Endothelial cell (in vitro differentiated cells): ENCODE measurements around the gene GFOD1. TPM values are rescaled to one million over a fixed set of nuclear protein-coding genes. Genes with fewer than 3 reads are reported as not detected.
A peak's percentile ranks its signal among the peaks of the same experiment; 100 is the strongest.

ENCODE experiments used
- DNase-seq: peaks from one replicate; pipeline ENCODE4 v3.0.0; 2021; ENCODE audit warnings: low spot score
- H3K27ac Mint-ChIP-seq: one replicate; pipeline ENCODE4 v1.8.0; 2021; ENCODE audit warnings: mixed read lengths, inconsistent platforms; ENCODE audit not compliant: unreplicated experiment
- H3K27me3 Mint-ChIP-seq: one replicate; pipeline ENCODE4 v1.8.0; 2021; ENCODE audit warnings: mild to moderate bottlenecking, moderate library complexity, mixed read lengths, inconsistent platforms; ENCODE audit not compliant: unreplicated experiment
- H3K36me3 Mint-ChIP-seq: one replicate; pipeline ENCODE4 v1.8.0; 2021; ENCODE audit warnings: mild to moderate bottlenecking, low read depth, mixed read lengths, inconsistent platforms; ENCODE audit not compliant: unreplicated experiment
- H3K4me1 Mint-ChIP-seq: one replicate; pipeline ENCODE4 v1.8.0; 2021; ENCODE audit warnings: mild to moderate bottlenecking, mixed read lengths, inconsistent platforms; ENCODE audit not compliant: unreplicated experiment
- H3K4me3 Mint-ChIP-seq: one replicate; pipeline ENCODE4 v1.8.0; 2021; ENCODE audit warnings: mild to moderate bottlenecking, mixed read lengths, inconsistent platforms; ENCODE audit not compliant: unreplicated experiment
- H3K9me3 Mint-ChIP-seq: one replicate; pipeline ENCODE4 v1.8.0; 2021; ENCODE audit warnings: mixed read lengths, inconsistent platforms; ENCODE audit not compliant: unreplicated experiment
- CTCF ChIP-seq: fragments of 200-600 bp; sonication (generic); IDR thresholded peaks from one replicate; pipeline ENCODE4 v1.5.0; 2021; ENCODE audit warnings: antibody characterized with exemption; ENCODE audit not compliant: unreplicated experiment
- total RNA-seq: library from RNA; stranded (reverse); fragmentation: NEBNext Ultra II Directional; extraction: Animal tissue kit (Norgen Biotek cat#: 25700); gene quantifications from one replicate; pipeline ENCODE4 v1.2.1, GENCODE V29; 2021; ENCODE audit not compliant: unreplicated experiment

The GFOD1 gene
- total RNA-seq, 1 donor from 2014 or later = 47.6 TPM

GRCh38 chr6:13423252-13423651 lies 64.1 kb downstream of the GFOD1 start:
- DNase-seq = no peak
- H3K27ac Mint-ChIP-seq = peak overlapping the region; percentile 100
- no peak overlapping the region for H3K4me3 Mint-ChIP-seq
- H3K4me1 Mint-ChIP-seq = peaks cover 77% of the 10 kb centered on the region
- no peak for TF ChIP-seq CTCF
- H3K36me3 Mint-ChIP-seq = peaks cover 9% of the 10 kb centered on the region
- H3K27me3 Mint-ChIP-seq = peaks cover 11% of the 10 kb centered on the region
- H3K9me3 Mint-ChIP-seq = no peaks in the 10 kb centered on the region

- no peaks in the 10 kb centered on the region for H3K9me3 Mint-ChIP-seq
- no peak for TF ChIP-seq CTCF
- peak; percentile 40 for DNase-seq
- H3K4me1 Mint-ChIP-seq = peaks cover 77% of the 10 kb centered on the region
- H3K36me3 Mint-ChIP-seq = peaks cover 11% of the 10 kb centered on the region
- H3K27ac Mint-ChIP-seq = peak overlapping the region; percentile 100
- H3K27me3 Mint-ChIP-seq = peaks cover 13% of the 10 kb centered on the region
- no peak overlapping the region for H3K4me3 Mint-ChIP-seq
Measured at GRCh38 chr6:13422681-13423221, 64.6 kb downstream of the GFOD1 start.

- Mint-ChIP-seq H3K4me3 (peak overlapping the region; percentile 84), H3K4me1 (peaks cover 84% of the 10 kb centered on the region), H3K36me3 (peaks cover 13% of the 10 kb centered on the region), H3K9me3 (no peaks in the 10 kb centered on the region), H3K27ac (peak overlapping the region; percentile 100), H3K27me3 (peaks cover 13% of the 10 kb centered on the region)
- no peak for DNase-seq
- no peak for TF ChIP-seq CTCF
Measured at GRCh38 chr6:13421425-13422059, 65.9 kb downstream of the GFOD1 start.

- H3K4me1 Mint-ChIP-seq = peaks cover 86% of the 10 kb centered on the region
- TF ChIP-seq CTCF = no peak
- H3K27me3 Mint-ChIP-seq = peaks cover 17% of the 10 kb centered on the region
- H3K9me3 Mint-ChIP-seq = no peaks in the 10 kb centered on the region
- no peak for DNase-seq
- H3K36me3 Mint-ChIP-seq = peaks cover 19% of the 10 kb centered on the region
- H3K27ac Mint-ChIP-seq = peak overlapping the region; percentile 100
- H3K4me3 Mint-ChIP-seq = no peak overlapping the region
Measured at GRCh38 chr6:13420269-13420668, 67.1 kb downstream of the GFOD1 start.

- Mint-ChIP-seq H3K27ac (peak overlapping the region; percentile 100), H3K4me1 (peaks cover 89% of the 10 kb centered on the region)
Measured at GRCh38 chr6:13419422-13420195, 67.8 kb downstream of the GFOD1 start.

More at GRCh38 chr6:13419422-13420195, 67.8 kb downstream of the GFOD1 start:
- TF ChIP-seq CTCF = no peak
- peaks cover 17% of the 10 kb centered on the region for H3K27me3 Mint-ChIP-seq
- H3K9me3 Mint-ChIP-seq = no peaks in the 10 kb centered on the region
- H3K4me3 Mint-ChIP-seq = peak overlapping the region; percentile 81
- peaks cover 19% of the 10 kb centered on the region for H3K36me3 Mint-ChIP-seq
- DNase-seq = no peak
